Endothelial cell of umbilical vein (primary cell): ENCODE results near the gene UBR3.

Experiments
- CTCF ChIP-seq, 2 donors: IDR thresholded peaks; 1 replicate in 1 of 2; 2 replicates in 1 of 2; pipeline ENCODE4 v1.5.1; 2011; ENCODE audit warnings: low read length in 2 of 2, mild to moderate bottlenecking in 2 of 2, moderate library complexity in 2 of 2, control low read depth in 1 of 2, inconsistent platforms in 1 of 2, low read depth in 1 of 2; ENCODE audit not compliant: insufficient read depth in 1 of 2; ENCODE audit errors: extremely low read depth in 1 of 2
- EZH2 ChIP-seq: IDR thresholded peaks from 2 replicates; pipeline ENCODE4 v1.6.1; 2012; ENCODE audit warnings: borderline replicate concordance, low read depth, mild to moderate bottlenecking, moderate library complexity, low read length, inconsistent platforms; ENCODE audit not compliant: severe bottlenecking
- FOS ChIP-seq: IDR thresholded peaks from 2 replicates; pipeline ENCODE4 v1.6.1; 2011; ENCODE audit warnings: mild to moderate bottlenecking, low read length, moderate library complexity, borderline replicate concordance; ENCODE audit not compliant: insufficient read depth
- GATA2 ChIP-seq: IDR thresholded peaks from 2 replicates; pipeline ENCODE4 v1.7.0; 2011; ENCODE audit warnings: low read depth, mild to moderate bottlenecking, moderate library complexity, mixed read lengths, low read length; ENCODE audit not compliant: insufficient read length, insufficient read depth
- MAX ChIP-seq: IDR thresholded peaks from 2 replicates; pipeline ENCODE4 v1.6.1; 2011; ENCODE audit not compliant: insufficient read depth, insufficient read length
- MYC ChIP-seq: IDR thresholded peaks from one replicate; pipeline ENCODE4 v1.6.1; 2011; ENCODE audit warnings: mild to moderate bottlenecking, low read depth, low read length
- POLR2A ChIP-seq: IDR thresholded peaks from 2 replicates; pipeline ENCODE4 v1.6.1; 2012; ENCODE audit warnings: low read depth, mild to moderate bottlenecking, control low read depth, low read length
- POLR2AphosphoS5 ChIP-seq: IDR thresholded peaks from 2 replicates; pipeline ENCODE4 v1.6.1; 2012; ENCODE audit warnings: low read depth, mild to moderate bottlenecking, control low read depth, low read length, moderate library complexity; ENCODE audit not compliant: insufficient read depth

- TF ChIP-seq CTCF (IDR thresholded peaks at IDR 0.05; ENCODE audit: extremely low read depth in 1 of 2, insufficient read depth in 1 of 2, low read depth in 1 of 2, low read length in 2 of 2): no peak
- no peak for TF ChIP-seq POLR2A
- TF ChIP-seq EZH2: no peak
- no peak for TF ChIP-seq MAX
- no peak for TF ChIP-seq POLR2AphosphoS5
- no peak for TF ChIP-seq GATA2
- no peak for TF ChIP-seq MYC
- no peak for TF ChIP-seq FOS
Measured at GRCh38 chr2:170054997-170055396, 227.7 kb downstream of the UBR3 start.
